ENCODE measurements around the gene OR4C16.

OR4C16 gene, protein sequence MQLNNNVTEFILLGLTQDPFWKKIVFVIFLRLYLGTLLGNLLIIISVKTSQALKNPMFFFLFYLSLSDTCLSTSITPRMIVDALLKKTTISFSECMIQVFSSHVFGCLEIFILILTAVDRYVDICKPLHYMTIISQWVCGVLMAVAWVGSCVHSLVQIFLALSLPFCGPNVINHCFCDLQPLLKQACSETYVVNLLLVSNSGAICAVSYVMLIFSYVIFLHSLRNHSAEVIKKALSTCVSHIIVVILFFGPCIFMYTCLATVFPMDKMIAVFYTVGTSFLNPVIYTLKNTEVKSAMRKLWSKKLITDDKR

GRCh38 chr11:55571828-55572227, at the start of gene OR4C16:
Gene OR4C16, plus strand, starts transcription at chr11:55572128. Its CDS starts 0 bp downstream, at chr11:55572128.
- H3K9me3 ChIP-seq (ENCODE audit: control insufficient read depth, insufficient read depth, low read depth, low read length): peaks cover 46% of the 10 kb centered on the region
- H3K27ac ChIP-seq (ENCODE audit: low read depth, low read length): no peak within 1 kb of the TSS

DNA sequence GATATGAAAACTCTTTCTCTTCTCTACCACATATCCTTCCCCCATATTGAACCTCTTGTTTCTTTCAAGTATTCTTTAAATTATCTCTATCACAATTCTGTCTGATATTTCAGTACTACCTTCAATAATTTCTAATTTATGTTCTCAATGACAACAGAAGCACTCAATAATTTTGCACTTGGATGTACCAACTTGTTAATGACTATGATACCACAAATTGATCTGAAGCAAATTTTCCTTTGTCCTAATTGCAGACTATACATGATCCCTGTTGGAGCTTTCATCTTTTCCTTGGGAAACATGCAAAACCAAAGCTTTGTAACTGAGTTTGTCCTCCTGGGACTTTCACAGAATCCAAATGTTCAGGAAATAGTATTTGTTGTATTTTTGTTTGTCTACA, 17.8 kb upstream of the OR4C16 start, which contains the start of gene OR4C15:
Gene OR4C15, plus strand, starts transcription at position 301 of the 400 bp plus-strand sequence. Its CDS starts 0 bp downstream, at position 301.
- Histone ChIP-seq H3K9ac (ENCODE audit: low read length) (no peak within 1 kb of the TSS), H3K4me3 (ENCODE audit: low read depth, low read length) (no peak within 1 kb of the TSS), H3K36me3 (ENCODE audit: control insufficient read depth, insufficient read depth, low read length) (no peaks in the 10 kb centered on the region), H3K9me3 (ENCODE audit: control insufficient read depth, insufficient read depth, low read depth, low read length) (peaks cover 56% of the 10 kb centered on the region; the same call in 1 of the 2 replicates), H3K4me1 (ENCODE audit: control insufficient read depth, insufficient read depth, low read length) (no peaks in the 10 kb centered on the region), H3K27ac (ENCODE audit: low read depth, low read length) (no peak within 1 kb of the TSS), H3K27me3 (ENCODE audit: control insufficient read depth, insufficient read depth, low read length) (no peaks in the 10 kb centered on the region)

More at GRCh38 chr11:55571828-55572227, at the start of gene OR4C16:
- Histone ChIP-seq H3K36me3 (ENCODE audit: control insufficient read depth, insufficient read depth, low read length) (no peaks in the 10 kb centered on the region), H3K4me3 (ENCODE audit: low read depth, low read length) (no peak within 1 kb of the TSS), H3K27me3 (ENCODE audit: control insufficient read depth, insufficient read depth, low read length) (no peaks in the 10 kb centered on the region), H3K9ac (ENCODE audit: low read length) (no peak within 1 kb of the TSS), H3K4me1 (ENCODE audit: control insufficient read depth, insufficient read depth, low read length) (no peaks in the 10 kb centered on the region)

- Histone ChIP-seq H3K27me3 (ENCODE audit: control insufficient read depth, insufficient read depth, low read length) (no peaks in the 10 kb centered on the region), H3K9ac (ENCODE audit: low read length) (no peak overlapping the region), H3K27ac (ENCODE audit: low read depth, low read length) (no peak overlapping the region), H3K4me3 (ENCODE audit: low read depth, low read length) (no peak overlapping the region), H3K36me3 (ENCODE audit: control insufficient read depth, insufficient read depth, low read length) (no peaks in the 10 kb centered on the region), H3K9me3 (ENCODE audit: control insufficient read depth, insufficient read depth, low read depth, low read length) (peaks cover 51% of the 10 kb centered on the region), H3K4me1 (ENCODE audit: control insufficient read depth, insufficient read depth, low read length) (no peaks in the 10 kb centered on the region)
Measured at GRCh38 chr11:55572548-55572947, 620 bp downstream of the OR4C16 start.

DNA sequence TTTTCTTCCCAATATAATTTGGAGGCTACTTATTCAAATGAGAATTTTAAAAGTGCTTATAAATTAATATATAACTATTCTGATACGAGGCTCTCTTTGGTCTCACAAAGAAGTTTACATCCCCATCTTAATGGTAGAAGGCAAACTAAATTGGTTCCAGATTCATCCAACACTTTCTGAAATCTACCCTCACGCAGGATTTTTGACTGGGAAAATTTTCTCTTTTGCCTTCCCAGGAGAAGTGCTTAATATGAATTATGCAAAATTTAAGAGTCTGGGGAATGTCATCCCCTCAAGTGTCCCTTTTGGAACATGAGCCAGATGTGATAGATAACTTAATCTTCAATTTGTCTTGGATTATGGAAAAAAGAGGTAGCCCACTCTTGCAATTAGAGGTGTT, 35.6 kb downstream of the OR4C16 start, which contains the start of gene OR4C11:
Gene OR4C11, minus strand, starts transcription at position 101 of the 400 bp plus-strand sequence. CDS start 3,272 bp downstream, outside the sequence.
- Histone ChIP-seq H3K4me1 (ENCODE audit: control insufficient read depth, insufficient read depth, low read length) (no peaks in the 10 kb centered on the region), H3K27me3 (ENCODE audit: control insufficient read depth, insufficient read depth, low read length) (no peaks in the 10 kb centered on the region)

More for the DNA sequence above, 35.6 kb downstream of the OR4C16 start, which contains the start of gene OR4C11:
- Histone ChIP-seq H3K9me3 (ENCODE audit: control insufficient read depth, insufficient read depth, low read depth, low read length) (peaks cover 39% of the 10 kb centered on the region; the same call in 1 of the 2 replicates), H3K4me3 (ENCODE audit: low read depth, low read length) (no peak within 1 kb of the TSS), H3K9ac (ENCODE audit: low read length) (no peak within 1 kb of the TSS), H3K27ac (ENCODE audit: low read depth, low read length) (no peak within 1 kb of the TSS), H3K36me3 (ENCODE audit: control insufficient read depth, insufficient read depth, low read length) (no peaks in the 10 kb centered on the region)
